ENCODE measurements around the gene DYNC1I2.

The DYNC1I2 gene

DNA sequence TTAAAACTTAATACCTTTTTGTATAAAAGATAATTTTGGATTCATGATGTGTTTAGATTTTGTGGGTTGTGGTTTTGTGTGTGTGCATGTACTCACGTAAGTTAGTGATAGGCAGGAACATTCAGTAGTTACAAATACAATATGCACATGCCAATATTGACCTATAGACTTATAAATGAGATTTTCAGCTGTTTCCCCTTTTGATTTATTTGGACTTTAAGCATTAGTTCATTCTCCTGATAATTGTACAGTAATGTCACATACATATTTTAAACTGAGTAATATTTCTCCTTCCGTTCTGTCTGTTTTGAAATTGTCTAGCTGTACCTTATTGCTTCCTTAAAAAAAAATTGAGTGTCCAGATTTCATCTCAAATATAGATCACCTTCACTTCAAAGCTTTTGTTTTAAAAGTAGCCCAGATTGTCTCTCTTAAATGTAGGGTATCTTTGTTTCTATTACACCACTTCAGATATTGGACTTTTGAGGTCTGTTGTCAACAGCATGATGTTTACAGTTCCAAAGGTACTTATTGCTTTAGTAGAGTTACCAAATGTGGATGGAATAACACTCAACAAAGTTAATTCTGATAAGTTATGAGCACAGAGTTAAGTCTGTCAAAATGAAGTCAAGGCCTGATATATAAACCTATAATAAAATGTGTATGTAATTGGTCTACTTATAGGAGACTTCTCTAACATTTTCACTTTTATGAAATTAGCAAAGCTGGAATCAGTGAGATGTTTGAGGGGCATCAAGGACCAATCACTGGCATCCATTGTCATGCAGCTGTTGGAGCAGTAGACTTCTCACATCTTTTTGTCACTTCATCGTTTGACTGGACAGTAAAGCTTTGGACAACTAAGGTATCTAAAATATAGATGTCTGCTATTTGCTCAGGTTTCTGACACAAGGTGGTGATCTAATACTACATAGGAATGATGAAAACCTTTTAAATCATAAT is 42.0 kb downstream of the DYNC1I2 start:
- H3K4me3 ChIP-seq (ENCODE audit: low read depth, low read length), result no peak overlapping the region
- TF ChIP-seq, protein P1, sequence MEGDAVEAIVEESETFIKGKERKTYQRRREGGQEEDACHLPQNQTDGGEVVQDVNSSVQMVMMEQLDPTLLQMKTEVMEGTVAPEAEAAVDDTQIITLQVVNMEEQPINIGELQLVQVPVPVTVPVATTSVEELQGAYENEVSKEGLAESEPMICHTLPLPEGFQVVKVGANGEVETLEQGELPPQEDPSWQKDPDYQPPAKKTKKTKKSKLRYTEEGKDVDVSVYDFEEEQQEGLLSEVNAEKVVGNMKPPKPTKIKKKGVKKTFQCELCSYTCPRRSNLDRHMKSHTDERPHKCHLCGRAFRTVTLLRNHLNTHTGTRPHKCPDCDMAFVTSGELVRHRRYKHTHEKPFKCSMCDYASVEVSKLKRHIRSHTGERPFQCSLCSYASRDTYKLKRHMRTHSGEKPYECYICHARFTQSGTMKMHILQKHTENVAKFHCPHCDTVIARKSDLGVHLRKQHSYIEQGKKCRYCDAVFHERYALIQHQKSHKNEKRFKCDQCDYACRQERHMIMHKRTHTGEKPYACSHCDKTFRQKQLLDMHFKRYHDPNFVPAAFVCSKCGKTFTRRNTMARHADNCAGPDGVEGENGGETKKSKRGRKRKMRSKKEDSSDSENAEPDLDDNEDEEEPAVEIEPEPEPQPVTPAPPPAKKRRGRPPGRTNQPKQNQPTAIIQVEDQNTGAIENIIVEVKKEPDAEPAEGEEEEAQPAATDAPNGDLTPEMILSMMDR (IDR thresholded peaks at IDR 0.05; ENCODE audit: borderline replicate concordance, insufficient read depth, low read depth, low read length), result no peak

DNA sequence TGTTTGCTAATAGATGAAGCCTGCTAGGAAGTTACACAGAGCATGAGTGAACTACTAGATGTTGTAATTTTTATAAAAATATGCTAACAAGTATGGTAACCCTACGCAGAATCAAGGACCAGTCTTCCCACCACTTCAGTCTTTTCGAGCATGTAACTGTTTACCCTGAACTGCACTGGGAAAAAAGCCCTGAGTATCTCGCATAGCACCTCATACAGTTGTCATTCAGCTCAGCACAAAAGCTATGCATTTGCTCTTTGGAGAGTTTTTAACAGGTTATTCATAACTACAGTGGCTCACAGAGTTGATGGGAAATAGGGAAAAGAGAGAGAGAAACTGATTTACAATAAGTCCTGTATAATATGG is 42.7 kb downstream of the DYNC1I2 start:
- no peak overlapping the region for H3K4me3 ChIP-seq (ENCODE audit: low read depth, low read length)
- TF ChIP-seq, protein P1 (IDR thresholded peaks at IDR 0.05; ENCODE audit: borderline replicate concordance, insufficient read depth, low read depth, low read length), result no peak

DNA sequence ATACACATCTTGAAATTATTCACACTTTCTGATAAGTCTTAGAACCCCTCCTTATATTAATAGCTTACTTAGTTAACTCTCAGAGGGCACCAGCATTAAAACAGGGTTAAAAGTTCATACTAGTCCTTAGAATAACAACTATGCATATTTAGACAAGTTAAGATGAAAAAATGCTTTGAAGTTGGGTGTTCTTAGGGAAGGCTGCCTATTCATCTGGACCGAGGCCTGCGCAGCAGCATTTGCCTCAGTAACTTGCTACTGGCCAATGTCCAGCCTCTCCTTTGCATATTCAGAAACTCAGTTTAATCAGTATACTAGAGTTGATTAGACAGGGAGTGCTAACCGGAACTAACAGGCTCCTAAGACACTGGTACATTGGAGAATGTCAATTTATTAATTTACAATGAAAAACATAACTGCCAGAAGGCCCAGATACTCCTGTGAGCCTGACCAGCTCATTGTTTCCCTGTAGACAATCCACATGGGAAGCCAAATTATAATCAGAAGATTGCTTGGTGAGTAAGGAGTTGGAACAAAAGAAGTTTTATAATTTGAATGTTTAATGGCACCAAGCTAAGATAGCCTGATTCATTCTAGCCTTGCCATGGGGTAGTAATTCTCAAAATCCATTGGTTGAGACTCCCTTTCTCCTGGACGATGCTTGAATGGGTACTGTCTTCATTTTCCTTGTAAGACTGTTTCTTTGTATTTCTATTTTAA is 48.9 kb downstream of the DYNC1I2 start:
- no peak overlapping the region for H3K4me3 ChIP-seq (ENCODE audit: low read depth, low read length)
- TF ChIP-seq, protein P1 (IDR thresholded peaks at IDR 0.05; ENCODE audit: borderline replicate concordance, insufficient read depth, low read depth, low read length), result no peak

DNA sequence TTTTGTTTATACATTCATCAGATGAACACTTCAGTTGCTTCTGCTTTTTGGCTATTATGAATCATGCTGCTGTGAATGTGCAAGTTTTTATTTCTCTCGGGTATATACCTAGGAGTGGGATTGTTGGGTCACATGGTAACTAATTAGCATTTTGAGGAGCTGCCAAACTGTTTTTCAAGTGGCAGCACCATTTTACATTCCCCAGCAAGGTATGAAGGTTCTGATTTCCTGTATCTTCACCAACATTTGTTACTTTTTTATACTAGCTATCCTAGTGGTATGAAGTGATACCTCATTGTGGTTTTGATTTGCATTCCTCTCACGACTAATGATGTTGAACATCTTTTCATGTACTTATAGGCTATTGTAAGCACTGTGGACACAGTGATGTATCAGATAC is 53.9 kb downstream of the DYNC1I2 start:
- TF ChIP-seq, protein P1 (IDR thresholded peaks at IDR 0.05; ENCODE audit: borderline replicate concordance, insufficient read depth, low read depth, low read length), result no peak
- H3K4me3 ChIP-seq (ENCODE audit: low read depth, low read length), result no peak overlapping the region

DNA sequence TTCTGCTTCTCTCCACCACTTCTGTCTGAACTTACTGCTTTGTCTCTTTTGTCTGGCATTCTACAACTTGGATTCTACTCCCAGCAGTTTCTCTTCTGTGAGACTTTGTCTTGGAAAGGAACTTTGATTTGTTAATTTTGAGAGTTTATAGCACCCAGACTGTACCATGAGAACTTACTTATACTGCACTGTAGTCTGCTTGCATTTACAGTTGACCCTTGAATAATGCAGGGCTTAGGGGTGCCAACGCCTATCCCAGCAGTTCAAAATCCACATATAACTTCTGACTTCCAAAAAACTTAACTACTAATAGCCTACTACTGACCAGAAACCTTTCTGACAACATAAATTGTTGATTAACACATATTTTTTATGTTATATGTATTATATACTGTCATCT is 55.5 kb downstream of the DYNC1I2 start:
- TF ChIP-seq, protein P1 (IDR thresholded peaks at IDR 0.05; ENCODE audit: borderline replicate concordance, insufficient read depth, low read depth, low read length), result no peak
- H3K4me3 ChIP-seq (ENCODE audit: low read depth, low read length), result no peak overlapping the region

DNA sequence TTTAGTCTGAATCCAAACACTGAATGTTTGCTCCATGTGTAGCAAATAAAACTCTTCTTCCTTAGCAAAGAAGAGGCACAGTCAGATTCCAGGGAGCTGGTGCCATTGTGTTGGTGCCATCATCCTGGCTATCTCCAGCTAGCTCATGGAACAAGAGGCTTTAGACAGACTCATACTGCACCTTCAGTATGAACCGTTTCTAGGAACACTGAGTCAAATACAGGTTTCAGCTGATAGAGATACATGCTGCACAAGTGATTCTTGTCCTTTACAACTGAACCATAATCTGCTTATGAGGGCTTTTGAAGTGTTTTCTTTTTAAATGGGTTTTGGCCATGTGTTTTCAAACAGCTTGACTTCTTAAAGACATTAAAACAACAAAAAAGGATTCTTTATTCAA is 57.9 kb downstream of the DYNC1I2 start:
- TF ChIP-seq, protein P1 (IDR thresholded peaks at IDR 0.05; ENCODE audit: borderline replicate concordance, insufficient read depth, low read depth, low read length), result no peak

More for the DNA sequence above, 57.9 kb downstream of the DYNC1I2 start:
- no peak overlapping the region for H3K4me3 ChIP-seq (ENCODE audit: low read depth, low read length)
